GM04503 (cell line): ENCODE data around the gene LFNG.

ENCODE experiments used
- DNase-seq: peaks from one replicate; pipeline ENCODE4 v3.0.0-alpha.2; 2012; ENCODE audit warnings: low read depth

LFNG gene

GRCh38 chr7:2517678-2518507, 1.7 kb upstream of the LFNG start:
- DNase-seq, result no peak

GRCh38 chr7:2518737-2519118, 846 bp upstream of the LFNG start:
- no peak for DNase-seq

- no peak for DNase-seq
Observed at GRCh38 chr7:2520131-2520760, 672 bp downstream of the LFNG start.

DNA sequence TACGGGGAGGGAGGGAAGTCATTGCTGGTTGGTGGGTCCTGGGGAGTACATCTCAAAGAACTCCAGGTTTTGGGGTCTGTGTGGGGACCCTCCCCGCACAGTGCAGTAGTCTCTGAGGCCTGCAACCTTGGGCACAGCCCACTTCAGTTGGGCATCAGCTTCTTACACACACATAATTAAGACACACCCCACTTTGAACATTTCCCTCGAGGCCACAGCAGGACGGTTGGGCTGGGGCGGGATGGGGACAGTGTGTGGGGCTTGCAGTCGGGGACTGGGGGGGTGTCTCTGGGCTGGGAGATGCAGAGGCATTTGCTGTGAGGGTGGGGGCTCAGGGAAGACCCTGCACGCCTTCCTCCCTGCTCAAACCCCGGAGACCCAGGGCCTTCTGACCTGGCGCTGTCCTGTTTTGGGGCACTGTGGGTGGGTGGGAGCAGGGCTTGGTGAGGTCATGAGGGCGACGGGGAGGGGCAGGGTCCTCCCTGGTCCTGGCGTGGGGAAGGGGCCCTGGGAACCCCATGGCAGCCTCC, 1.3 kb downstream of the LFNG start:
- DNase-seq, result no peak

DNA sequence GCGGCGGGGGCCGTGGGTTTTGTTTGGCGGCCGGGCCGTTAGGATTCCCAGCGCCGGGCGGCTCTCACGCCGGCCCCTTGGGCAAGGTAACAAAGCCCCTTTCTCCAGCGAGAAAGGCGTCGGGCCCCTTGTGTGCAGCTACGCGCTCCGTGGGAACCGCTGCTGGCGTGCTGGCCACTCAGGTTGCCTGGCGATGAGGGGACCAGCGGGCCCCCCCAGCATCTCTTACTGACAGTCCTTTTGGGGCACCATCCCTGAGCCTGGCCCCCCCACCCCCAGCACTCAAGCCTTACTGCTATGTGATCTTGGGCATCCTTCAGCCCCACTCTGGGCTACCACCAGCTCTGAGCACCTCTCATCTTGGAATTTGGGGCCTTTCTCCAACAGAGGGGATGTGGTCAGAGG, 1.8 kb downstream of the LFNG start:
- no peak for DNase-seq

DNA sequence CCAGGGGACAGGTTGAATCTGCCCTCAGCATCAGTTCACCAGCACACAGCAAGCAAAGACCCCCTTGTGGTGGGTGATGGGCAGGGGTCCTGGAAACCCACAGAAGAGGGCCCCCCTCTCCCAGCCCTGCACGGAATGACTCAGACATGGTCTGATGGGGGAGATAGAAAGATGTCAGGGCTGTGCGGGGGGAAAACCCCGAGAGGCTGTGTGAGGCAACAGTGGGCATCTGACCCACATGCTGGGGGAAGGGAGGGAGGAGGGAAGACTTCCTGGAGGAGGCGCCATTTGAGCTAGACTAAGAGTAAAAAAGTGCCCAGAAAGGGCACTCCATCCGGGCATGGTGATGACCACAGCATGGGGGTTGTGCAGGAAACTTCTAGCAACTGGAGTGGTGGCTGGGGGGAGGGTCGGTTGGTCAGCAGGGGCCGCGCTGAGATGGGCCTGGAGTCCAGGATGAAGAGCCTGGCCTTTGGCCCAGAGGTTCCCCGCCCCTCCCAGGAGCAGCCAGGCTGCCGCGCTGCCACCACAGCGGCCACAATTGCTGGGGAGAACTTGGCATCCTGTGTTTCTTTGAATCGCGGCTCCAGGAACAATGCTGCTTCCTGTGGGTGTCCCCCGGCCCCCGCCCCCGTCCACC, 2.5 kb downstream of the LFNG start:
- no peak for DNase-seq

GRCh38 chr7:2522780-2523433, 3.3 kb downstream of the LFNG start:
- no peak for DNase-seq

DNA sequence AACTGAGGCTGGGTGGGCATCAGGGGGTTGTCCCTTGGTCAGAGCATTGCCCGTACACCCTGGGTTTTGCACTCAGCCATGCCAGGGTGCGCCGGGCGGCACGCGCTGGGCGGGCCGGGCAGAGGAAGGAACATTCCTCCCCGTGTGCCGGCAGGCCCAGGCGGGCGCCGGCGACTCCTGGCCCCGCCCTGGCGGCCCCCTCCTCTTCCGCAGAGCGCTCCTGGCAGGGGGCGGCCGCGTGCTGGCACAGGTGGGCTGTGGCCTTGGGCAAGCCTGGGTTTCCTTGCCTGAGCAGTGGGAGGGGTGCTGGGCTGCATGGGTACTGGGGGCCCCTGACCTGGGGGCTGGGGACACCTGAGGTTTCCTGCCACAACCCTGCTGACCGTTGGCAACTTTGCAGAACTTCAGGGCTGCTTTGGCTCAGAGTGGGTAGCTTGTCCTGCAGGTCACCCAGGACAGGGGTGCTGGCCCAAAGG, 3.9 kb downstream of the LFNG start:
- no peak for DNase-seq

DNA sequence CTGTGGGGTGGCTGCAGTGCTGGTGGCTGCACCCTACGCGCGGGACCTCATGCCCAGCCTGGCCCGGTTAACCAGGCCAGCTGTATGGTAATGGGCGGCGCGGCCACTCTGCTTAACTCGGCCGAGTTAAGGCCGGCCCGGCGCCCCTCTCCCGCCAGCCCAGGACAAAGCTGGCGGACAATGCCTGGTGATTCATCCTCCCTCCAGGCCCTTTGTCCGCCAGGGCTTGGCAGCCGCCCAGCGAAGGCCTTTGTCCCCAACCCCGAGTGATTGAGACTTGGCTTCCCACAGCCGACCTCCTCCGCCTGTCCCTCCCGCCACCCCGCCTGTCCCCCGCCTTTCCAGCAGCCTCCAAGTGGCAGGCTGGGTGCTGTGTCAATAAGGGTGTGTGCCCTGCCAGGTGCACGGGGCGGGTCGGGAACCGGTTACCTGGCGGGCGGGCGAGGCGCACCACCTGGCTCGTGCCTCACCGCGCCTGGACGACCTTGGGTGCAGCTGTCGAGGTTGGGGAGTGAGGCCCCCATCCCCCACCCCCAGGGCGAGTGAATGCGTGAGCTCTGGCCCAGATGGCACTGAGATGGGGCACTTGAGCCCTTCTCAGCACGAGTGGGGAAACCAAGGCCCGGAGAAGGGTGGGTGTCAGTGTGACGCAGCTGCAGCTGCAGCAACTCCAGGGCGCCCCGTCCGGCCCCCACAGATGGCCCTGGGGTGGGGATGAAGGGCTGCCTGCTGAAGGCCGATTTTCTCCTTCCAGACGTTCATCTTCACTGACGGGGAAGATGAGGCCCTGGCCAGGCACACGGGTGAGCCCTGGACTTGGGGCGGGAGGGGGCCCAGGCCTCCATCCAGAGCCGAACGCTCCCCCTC, 4.6 kb downstream of the LFNG start:
- no peak for DNase-seq

DNA sequence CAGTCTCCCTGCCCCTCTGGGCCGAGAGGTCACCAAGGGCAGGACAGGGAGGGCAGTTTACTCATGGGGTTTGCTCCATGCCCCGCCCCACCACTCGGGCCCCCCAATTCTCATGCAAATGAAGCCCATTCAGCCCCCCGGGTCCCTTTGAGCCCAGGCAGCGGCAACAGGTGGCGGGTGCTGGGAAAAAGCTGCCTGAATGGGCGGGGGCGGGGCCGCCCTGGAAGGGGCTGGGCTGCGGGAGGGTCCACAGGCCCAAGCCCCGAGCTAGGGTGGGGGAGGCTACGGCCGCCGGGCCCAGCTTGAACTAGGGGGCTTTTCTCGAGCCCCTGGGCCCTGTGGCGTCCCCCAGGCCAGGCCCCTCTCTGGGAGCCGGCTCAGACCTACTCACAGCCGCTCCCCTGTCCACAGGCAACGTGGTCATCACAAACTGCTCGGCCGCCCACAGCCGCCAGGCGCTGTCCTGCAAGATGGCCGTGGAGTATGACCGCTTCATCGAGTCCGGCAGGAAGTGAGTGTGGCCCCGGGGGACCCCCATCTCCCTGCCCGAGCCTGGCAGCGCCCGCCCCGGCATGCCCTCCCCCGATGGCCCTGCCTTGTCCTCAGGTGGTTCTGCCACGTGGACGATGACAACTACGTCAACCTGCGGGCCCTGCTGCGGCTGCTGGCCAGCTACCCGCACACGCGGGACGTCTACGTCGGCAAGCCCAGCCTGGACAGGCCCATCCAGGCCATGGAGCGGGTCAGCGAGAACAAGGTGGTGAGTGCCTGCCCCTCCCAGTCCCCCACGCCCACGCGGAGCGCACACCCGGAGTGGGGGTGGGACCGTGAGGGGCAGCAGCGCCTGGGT, 5.5 kb downstream of the LFNG start:
- no peak for DNase-seq

DNA sequence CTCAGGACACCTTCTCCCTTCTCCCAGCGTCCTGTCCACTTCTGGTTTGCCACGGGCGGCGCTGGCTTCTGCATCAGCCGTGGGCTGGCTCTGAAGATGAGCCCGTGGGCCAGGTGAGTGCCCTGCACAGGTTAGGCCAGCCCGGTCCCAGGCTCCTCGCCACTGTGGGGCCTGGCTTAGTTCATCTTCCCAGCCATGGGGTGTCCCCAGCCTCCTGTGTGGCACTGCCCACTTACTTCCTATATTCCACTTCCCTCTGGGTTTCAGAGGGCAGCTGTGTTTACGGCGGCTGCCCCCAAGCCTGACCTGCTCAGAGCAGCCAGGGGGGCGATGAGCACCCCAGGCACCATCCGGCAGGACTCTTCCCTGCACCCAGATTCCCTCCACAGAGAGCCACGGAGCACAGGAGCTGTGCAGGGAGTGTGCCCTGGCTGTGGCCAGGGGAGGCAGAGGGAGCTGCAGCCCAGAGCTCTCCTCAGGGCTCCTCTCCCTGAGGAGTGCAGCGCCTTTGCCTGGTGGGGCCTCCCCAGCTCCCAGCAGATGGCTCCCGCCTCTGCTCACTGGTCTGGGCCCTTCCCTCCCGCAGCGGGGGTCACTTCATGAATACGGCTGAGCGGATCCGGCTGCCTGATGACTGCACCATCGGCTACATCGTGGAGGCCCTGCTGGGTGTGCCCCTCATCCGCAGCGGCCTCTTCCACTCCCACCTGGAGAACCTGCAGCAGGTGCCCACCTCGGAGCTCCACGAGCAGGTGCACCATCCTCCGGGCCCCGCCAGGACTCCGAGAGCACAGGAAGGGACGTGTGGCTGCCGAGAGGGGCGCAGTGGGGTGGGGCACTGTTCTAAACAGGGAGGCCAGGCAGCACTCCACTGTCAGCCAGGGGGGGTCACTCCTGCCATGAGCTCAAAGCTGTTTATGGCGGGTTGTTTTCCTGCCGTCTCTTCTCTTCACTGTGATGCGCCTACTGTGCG, 6.4 kb downstream of the LFNG start:
- no peak for DNase-seq

DNA sequence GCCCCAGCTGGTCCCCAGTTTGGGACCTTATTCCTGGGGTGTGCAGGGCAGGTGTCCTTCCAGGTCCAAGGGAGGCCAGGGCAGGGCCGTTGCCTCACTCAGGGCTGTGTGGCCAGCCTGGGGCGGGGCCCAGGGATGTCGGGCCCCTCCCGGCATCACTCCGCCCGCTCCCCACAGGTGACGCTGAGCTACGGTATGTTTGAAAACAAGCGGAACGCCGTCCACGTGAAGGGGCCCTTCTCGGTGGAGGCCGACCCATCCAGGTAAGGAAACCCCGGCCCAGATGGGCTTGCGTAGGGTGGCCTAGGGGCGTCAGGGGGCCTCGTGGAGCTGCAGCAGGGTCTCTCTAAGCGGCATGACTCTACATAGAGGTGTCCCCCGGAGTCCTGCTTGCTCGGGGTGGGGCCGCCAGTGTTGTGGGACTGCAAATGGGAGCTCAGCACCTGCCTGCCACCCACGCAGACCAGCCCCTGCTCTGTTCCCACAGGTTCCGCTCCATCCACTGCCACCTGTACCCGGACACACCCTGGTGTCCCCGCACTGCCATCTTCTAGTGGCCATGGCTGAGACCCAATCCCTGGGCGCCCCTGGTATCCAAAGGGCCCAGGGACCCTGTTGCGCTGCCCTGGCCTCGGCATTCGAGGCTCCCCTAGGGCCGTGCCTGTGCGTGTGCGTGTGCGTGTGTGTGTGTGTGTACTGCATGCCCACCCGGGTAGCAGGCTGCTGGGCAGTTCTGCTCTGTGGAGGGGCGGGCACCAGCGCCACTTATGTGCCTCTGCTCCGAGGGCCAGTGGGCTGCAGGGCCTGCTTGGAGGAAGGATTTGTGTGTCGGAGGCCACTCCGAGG, 7.3 kb downstream of the LFNG start:
- no peak for DNase-seq

- DNase-seq, result no peak
Observed at GRCh38 chr7:2527505-2528467, 8.2 kb downstream of the LFNG start.

DNA sequence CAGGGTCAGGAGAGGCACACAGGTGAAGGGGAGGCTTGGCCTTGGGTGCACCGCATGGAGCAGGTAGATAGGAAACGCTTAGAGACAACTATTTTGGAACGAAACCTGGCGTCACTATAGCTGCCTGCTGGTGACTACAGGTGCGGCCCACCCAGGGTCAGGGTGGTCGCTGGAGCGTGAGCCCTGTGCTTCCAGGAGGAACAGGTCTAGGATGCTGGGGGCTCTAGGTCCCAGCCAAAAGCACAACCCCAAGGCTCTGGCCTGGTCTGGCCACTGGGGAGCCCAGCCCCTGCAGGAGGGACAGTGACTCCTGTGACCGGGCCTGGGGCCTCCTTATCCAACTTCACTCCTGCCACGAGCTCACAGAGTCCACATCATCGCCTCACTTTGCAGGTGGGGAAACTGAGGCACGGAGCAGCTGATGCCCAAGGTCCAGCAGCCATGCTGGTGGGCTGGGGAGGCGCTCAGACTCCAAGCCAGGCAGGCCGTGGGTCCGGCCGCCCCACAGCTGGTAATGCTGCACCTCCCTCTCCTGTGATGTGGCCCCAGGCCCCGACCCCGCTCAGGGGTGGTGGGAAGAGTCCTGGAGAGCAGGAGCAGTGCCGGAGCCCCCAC, 9.0 kb downstream of the LFNG start:
- DNase-seq, result no peak

- DNase-seq, result no peak
Observed at GRCh38 chr7:2529161-2530070, 9.8 kb downstream of the LFNG start.
